HFF-Myc (cell line): ENCODE measurements around the gene MAML2.

Source experiments
- DNase-seq: peaks from one replicate; pipeline ENCODE4 v3.0.0-alpha.2; 2011; ENCODE audit warnings: low read depth; ENCODE audit errors: extremely low read depth
- H3K4me3 ChIP-seq: replicated peaks from 2 replicates; pipeline ENCODE4 v1.5.1; 2011; ENCODE audit warnings: low read depth, mild to moderate bottlenecking, control low read depth, low read length
- TF ChIP-seq, protein P1 (sequence below): IDR thresholded peaks from 2 replicates; pipeline ENCODE4 v1.5.1; 2012; ENCODE audit warnings: mild to moderate bottlenecking, low read depth, low read length, control low read depth; ENCODE audit errors: missing control alignments

The MAML2 gene

DNA sequence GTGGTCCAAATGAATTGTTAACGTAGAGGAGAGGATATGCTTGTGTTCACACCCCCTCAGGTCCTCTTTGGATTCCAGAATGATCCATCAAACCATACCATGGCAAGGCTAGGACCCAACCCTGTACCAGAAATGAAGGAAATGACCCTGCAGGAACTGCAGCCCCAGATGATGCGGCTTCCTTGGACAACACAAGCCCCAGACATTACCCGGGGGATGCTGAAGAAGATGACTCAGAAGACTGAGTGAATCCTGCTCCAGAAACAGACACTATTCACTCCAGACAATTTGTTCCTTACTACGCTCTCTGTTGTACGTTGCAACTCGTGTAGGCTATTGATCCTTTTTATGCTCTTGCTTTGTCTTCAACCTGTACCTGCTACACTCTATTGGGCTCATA is 403.9 kb downstream of the MAML2 start:
- TF ChIP-seq, protein P1, sequence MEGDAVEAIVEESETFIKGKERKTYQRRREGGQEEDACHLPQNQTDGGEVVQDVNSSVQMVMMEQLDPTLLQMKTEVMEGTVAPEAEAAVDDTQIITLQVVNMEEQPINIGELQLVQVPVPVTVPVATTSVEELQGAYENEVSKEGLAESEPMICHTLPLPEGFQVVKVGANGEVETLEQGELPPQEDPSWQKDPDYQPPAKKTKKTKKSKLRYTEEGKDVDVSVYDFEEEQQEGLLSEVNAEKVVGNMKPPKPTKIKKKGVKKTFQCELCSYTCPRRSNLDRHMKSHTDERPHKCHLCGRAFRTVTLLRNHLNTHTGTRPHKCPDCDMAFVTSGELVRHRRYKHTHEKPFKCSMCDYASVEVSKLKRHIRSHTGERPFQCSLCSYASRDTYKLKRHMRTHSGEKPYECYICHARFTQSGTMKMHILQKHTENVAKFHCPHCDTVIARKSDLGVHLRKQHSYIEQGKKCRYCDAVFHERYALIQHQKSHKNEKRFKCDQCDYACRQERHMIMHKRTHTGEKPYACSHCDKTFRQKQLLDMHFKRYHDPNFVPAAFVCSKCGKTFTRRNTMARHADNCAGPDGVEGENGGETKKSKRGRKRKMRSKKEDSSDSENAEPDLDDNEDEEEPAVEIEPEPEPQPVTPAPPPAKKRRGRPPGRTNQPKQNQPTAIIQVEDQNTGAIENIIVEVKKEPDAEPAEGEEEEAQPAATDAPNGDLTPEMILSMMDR, result no peak
- DNase-seq, result no peak
- H3K4me3 ChIP-seq, result no peak overlapping the region

GRCh38 chr11:95937358-95937757 is 405.6 kb downstream of the MAML2 start:
- no peak overlapping the region for H3K4me3 ChIP-seq
- no peak for DNase-seq
- TF ChIP-seq, protein P1, result no peak

- DNase-seq, result no peak
- TF ChIP-seq, protein P1, result no peak
- H3K4me3 ChIP-seq, result no peak overlapping the region
Observed at GRCh38 chr11:95933594-95933993, 409.4 kb downstream of the MAML2 start.

GRCh38 chr11:95931916-95932315 is 411.1 kb downstream of the MAML2 start:
- no peak for DNase-seq
- TF ChIP-seq, protein P1, result no peak
- no peak overlapping the region for H3K4me3 ChIP-seq

DNA sequence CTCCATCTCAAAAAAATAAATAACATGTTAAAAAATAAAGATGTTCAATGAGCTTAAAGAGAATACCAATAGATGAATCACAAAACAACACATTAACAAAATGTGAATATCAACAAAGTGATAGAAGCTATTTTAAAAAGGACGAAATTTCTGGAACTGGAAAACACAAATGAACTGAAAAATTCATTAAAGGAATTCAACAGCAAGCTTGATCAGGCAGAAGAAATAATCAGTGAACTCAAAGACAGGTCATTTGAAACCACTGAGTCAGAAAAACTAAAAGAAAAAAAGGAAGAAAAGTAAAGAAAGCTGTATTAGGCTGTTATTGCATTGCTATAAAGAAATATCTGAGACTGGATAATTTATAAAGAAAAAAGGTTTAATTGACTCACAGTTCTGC is 412.0 kb downstream of the MAML2 start:
- no peak for DNase-seq
- TF ChIP-seq, protein P1, result no peak
- no peak overlapping the region for H3K4me3 ChIP-seq

GRCh38 chr11:95926726-95927125 is 416.3 kb downstream of the MAML2 start:
- no peak overlapping the region for H3K4me3 ChIP-seq
- DNase-seq, result no peak
- TF ChIP-seq, protein P1, result no peak
